ENCODE results near the gene SOS1.

SOS1 gene

DNA sequence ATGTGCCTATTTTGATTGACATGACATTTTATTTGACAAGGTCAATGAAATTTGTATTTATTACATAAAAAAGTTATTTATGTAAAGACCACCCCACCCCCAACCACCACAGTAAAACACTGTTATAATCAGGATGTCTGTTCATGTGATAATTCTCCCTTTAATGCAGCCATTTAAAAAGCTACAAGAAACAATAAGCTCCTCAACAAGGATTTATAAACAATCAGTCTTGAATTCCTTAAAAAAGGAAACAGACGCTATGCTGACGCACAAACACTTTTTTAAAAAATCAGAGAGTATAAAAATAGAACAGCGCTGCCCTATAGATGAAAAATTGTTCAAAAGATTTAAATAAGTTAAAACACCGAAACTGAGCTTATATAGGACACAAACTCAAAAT lies 102.2 kb downstream of the SOS1 start:
- DNase-seq: no peak

GRCh38 chr2:39017334-39017733 lies 103.5 kb downstream of the SOS1 start:
- no peak for DNase-seq

DNA sequence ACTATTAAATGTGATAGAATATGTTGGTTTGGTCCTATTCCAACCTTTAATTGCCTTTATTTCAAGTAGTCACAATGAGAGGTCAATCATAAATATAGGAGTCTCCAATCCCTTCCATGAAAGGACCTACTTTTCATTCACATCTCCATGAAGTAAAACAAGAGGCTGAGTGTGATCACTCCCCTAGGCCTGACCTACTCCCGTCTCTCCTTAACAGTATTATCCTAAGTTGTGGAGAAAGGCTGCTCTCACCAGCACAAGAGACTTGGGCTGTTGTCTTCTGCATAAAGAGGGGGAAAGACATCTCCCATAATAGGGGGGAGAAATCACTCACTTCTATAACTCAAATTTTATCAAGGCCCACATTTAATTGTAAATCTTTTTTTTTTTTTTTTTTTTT lies 105.4 kb downstream of the SOS1 start:
- DNase-seq: no peak

GRCh38 chr2:39013871-39014270 lies 107.0 kb downstream of the SOS1 start:
- no peak for DNase-seq

GRCh38 chr2:39008665-39009064 lies 112.2 kb downstream of the SOS1 start:
- DNase-seq: no peak

- DNase-seq: no peak
Observed at GRCh38 chr2:39007875-39008504, 112.9 kb downstream of the SOS1 start.

DNA sequence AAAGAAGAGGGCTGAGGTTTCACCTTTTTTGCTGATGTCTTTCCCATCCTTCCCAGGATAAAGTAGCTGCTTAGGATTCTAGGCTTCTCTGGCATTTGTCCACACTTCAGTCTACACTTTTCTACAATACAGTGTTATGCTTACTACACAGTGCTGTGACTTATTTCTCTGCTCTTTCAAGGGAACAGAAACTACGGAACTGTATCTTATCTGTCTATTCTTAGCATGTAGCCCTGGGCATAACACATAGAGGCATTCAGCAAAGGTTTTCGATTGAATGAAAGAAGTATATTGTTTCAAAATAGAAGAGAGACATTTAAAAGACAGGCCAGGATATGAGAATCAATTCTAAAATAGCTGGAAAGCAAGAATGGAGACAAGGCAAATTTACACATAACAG lies 120.3 kb downstream of the SOS1 start:
- no peak for DNase-seq

- no peak for DNase-seq
Observed at GRCh38 chr2:38997781-38998180, 123.1 kb downstream of the SOS1 start.

DNA sequence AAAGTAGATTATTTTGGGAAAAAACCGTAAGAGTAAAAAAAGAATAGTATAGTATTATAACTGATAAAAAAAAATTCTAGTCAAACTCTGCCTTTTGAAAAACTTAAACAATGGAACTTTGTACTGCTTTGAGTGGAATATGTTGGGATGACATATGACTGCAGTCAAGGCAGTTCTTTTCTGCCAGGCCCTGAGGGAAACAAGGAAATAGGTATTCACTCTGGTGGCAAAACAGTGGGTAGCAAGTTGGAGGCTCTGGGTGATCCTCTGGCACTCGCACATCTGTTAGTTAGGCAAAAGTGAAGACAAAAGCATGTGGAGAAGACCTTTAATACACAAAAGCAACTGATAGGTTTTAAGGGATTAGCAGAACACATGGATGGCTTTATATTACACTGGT lies 129.0 kb downstream of the SOS1 start:
- DNase-seq: no peak

DNA sequence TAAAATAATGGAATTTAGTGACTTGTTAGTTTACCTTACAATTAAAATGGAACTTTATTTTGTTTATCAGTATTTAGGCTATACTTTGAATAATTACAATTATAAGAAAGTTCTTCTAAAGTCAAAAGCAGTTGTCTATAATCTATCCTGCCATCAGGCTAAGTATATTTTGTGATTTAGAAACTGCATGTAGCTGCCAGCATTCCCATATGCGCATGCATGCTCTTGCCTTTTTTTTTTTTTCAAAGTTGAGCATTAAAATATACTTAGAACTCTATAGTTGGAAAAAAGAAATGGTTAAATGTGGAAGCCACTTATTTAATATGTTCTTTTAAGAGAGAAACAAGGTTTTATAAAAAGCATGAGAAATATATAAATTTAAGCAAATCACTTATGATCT lies 132.1 kb downstream of the SOS1 start:
- DNase-seq: no peak

DNA sequence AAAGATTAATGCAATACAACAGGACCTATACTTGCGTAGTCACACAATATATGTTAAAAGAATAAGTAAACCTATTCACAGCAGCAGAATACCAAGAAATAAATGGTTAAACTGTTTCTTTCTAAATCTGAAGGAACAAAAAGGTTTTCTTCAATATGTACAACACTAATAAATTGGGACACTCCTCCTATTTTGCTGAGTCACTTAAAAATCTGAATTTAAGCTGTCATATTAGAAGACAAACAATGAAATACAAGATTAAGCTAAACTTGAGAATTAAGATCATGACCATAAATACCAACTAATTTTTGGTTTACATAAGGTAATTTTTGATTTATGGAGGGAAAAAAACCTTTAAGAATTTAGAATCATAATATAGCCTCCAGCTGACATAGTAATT lies 138.4 kb downstream of the SOS1 start:
- DNase-seq: no peak

- DNase-seq: no peak
Observed at GRCh38 chr2:38981670-38982357, 139.0 kb downstream of the SOS1 start.

DNA sequence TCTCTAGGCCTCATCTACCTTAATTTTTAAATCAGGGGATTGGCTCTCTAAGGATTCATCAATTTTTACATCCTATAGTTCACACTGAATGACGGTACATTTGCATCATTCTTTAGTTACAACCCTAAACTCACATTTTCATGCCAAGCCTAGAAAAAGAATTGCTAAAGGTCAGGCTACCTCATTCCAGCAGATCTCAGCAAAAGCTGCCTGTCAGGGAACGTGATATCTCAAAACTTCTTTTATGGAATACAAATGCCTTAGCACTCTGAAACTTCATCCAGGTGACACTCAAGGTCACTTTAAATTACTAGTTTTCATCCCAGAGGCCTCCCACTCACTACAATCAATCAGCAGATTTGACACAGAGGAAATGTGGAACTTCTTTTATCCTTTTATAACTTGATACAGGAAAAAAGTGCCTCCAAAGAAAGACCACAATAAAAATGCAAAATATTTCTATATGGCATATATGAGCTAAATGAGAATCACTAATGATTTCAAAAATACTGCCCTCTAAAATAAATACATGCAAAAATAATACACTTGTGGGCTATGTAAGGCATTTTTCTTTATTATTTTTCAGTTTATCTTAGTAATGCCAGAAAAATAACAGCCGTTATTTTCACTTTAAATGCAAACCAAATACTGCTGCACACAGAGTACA lies 139.7 kb downstream of the SOS1 start:
- DNase-seq: no peak

DNA sequence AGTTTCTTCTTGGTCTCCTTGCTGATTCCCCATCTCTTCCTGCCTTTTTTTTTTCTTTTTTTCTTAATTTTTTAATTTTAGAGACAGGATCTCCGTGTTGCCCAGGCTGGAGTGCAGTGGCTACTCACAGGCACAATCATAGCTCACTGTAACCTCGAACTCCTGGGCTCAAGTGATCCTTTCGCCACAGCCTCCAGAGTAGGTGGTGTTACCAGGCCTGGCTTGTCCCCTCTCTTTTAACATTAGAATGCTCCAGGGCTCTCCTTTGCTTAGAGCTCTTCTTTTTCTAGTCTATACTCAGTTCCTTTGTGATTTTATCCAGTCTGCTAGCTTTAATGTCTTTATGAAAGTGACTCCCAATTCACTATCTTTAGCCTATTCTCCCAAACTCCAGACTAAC lies 141.9 kb downstream of the SOS1 start:
- DNase-seq: no peak

DNA sequence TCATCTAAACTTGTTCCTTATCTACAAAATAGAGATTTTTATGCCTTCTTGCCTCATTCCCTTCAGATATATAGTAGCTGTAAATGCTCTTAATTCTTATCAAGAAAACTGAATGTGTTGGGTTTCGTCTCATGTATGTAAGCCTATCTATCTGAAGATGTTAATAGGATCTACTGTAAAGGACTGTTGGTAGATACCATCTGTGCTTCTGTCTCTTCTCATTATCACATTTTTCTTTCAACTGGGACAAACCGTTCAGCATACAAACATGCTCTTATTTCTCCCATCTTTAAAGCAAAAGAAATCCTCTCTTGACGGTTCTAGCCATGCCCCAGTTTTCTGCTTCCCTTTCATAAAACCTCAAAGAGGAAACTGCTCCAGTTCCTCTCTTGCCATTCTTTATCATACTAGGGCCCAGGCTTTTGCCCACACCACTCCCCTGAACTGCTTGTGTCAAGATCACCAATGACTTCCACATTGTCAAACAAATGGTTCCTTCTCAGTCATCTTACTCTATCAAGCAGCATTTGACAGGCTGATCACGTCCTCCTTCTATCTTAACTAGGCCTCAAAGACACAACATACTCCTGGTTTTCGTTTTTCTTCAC lies 142.5 kb downstream of the SOS1 start:
- peak in 1 of 2 donors; percentile 23 for DNase-seq

- no peak for DNase-seq
Observed at GRCh38 chr2:38977047-38977446, 143.8 kb downstream of the SOS1 start.

- DNase-seq: no peak
Observed at GRCh38 chr2:38975042-38975441, 145.8 kb downstream of the SOS1 start.

GRCh38 chr2:38973266-38973665 lies 147.6 kb downstream of the SOS1 start:
- no peak for DNase-seq

GRCh38 chr2:38971377-38971776 lies 149.5 kb downstream of the SOS1 start:
- no peak for DNase-seq

DNA sequence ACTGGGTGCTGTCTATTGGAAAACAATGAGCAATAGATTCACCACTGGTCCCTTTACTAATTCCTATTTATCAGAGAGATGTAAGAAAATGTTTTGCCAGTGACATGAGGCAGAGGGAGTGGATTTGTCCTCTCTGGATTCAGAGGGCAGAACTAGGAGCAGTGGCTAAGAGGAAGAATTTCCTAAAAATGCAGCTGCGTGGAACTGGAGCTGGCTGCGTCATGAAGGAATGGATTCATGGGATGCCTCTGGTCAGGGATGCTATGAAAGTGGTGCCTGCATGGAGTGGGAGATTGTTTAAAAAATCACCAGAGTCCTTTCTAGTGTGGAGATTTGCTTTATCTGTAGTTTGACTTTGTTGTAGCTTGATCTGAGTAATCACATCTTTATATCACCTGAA lies 152.8 kb downstream of the SOS1 start:
- DNase-seq: no peak

- no peak for DNase-seq
Observed at GRCh38 chr2:38966678-38967077, 154.2 kb downstream of the SOS1 start.

GRCh38 chr2:38966006-38966405 lies 154.8 kb downstream of the SOS1 start:
- DNase-seq: no peak

- no peak for DNase-seq
Observed at GRCh38 chr2:38960609-38961320, 160.1 kb downstream of the SOS1 start.
